Measurements from ENCODE around the gene TBC1D22A. TPM values are rescaled to one million over a fixed set of nuclear protein-coding genes. Genes with fewer than 3 reads are reported as not detected.

The TBC1D22A gene
- total RNA-seq, 3 donors from 2014 or later: 19.0 to 23.6 (median 23.6) TPM

- intact Hi-C loops (cut with DNase I; ENCODE audit: low total_unique reads): no loop called here
- Histone ChIP-seq H3K4me3 (no peak overlapping the region), H3K36me3 (no peaks in the 10 kb centered on the region), H3K27ac (no peak overlapping the region), H3K4me1 (no peaks in the 10 kb centered on the region), H3K9me3 (no peaks in the 10 kb centered on the region), H3K27me3 (no peaks in the 10 kb centered on the region)
- TF ChIP-seq CTCF (IDR thresholded peaks at IDR 0.05): no peak
- TF ChIP-seq POLR2A (IDR thresholded peaks at IDR 0.05): no peak
- TF ChIP-seq POLR2AphosphoS5 (IDR thresholded peaks at IDR 0.05): no peak
- DNase-seq (ENCODE audit: low spot score in 2 of 2): no peak
Measured at GRCh38 chr22:46964773-46965550, 202.5 kb downstream of the TBC1D22A start.

GRCh38 chr22:46965555-46966494 is 203.4 kb downstream of the TBC1D22A start:
- Histone ChIP-seq H3K27me3 (no peaks in the 10 kb centered on the region), H3K36me3 (no peaks in the 10 kb centered on the region), H3K4me3 (no peak overlapping the region), H3K9me3 (no peaks in the 10 kb centered on the region), H3K27ac (peak overlapping the region in 1 of 2 donors; percentile 1), H3K4me1 (no peaks in the 10 kb centered on the region)
- intact Hi-C loops (cut with DNase I; ENCODE audit: low total_unique reads): loop anchor here (1.0 kb wide), 1 partner anchor 25 kb away; no protein-coding TSS in a partner anchor
- TF ChIP-seq CTCF (IDR thresholded peaks at IDR 0.05): no peak
- TF ChIP-seq POLR2AphosphoS5 (IDR thresholded peaks at IDR 0.05): no peak
- TF ChIP-seq POLR2A (IDR thresholded peaks at IDR 0.05): no peak
- no peak for DNase-seq (ENCODE audit: low spot score in 2 of 2)

GRCh38 chr22:46966495-46966845 is 204.0 kb downstream of the TBC1D22A start:
- DNase-seq (ENCODE audit: low spot score in 2 of 2): no peak
- intact Hi-C loops (cut with DNase I; ENCODE audit: low total_unique reads): loop anchor here (1.0 kb wide), 1 partner anchor 25 kb away; no protein-coding TSS in a partner anchor
- peak overlapping the region; percentile 20 to 30 for H3K27ac ChIP-seq
- TF ChIP-seq POLR2A (IDR thresholded peaks at IDR 0.05) (no peak), POLR2AphosphoS5 (IDR thresholded peaks at IDR 0.05) (no peak), CTCF (IDR thresholded peaks at IDR 0.05) (no peak)
- H3K27me3 ChIP-seq: no peaks in the 10 kb centered on the region
- H3K36me3 ChIP-seq: no peaks in the 10 kb centered on the region
- H3K9me3 ChIP-seq: no peaks in the 10 kb centered on the region
- no peaks in the 10 kb centered on the region for H3K4me1 ChIP-seq
- no peak overlapping the region for H3K4me3 ChIP-seq

GRCh38 chr22:46966846-46967245 is 204.4 kb downstream of the TBC1D22A start:
- Histone ChIP-seq H3K36me3 (no peaks in the 10 kb centered on the region), H3K4me3 (no peak overlapping the region), H3K27ac (peak overlapping the region; percentile 20 to 30), H3K27me3 (no peaks in the 10 kb centered on the region), H3K9me3 (no peaks in the 10 kb centered on the region), H3K4me1 (no peaks in the 10 kb centered on the region)
- DNase-seq (ENCODE audit: low spot score in 2 of 2): no peak
- no peak for TF ChIP-seq POLR2A (IDR thresholded peaks at IDR 0.05)
- TF ChIP-seq POLR2AphosphoS5 (IDR thresholded peaks at IDR 0.05): no peak
- TF ChIP-seq CTCF (IDR thresholded peaks at IDR 0.05): no peak
- intact Hi-C loops (cut with DNase I; ENCODE audit: low total_unique reads): loop anchor here (1.0 kb wide), 1 partner anchor 24 kb away; no protein-coding TSS in a partner anchor
